HEK293 (cell line): ENCODE data around the gene FTH1.

Experiments used
- CTCF ChIA-PET: fragments of 350-600 bp; formaldehyde crosslinking; extraction: SDS; loops from one replicate; lab custom pipeline; 2021; ENCODE audit warnings: antibody characterized with exemption; lab: Yijun Ruan, JAX
- POLR2A ChIA-PET: fragments of 300-600 bp; formaldehyde crosslinking; extraction: SDS; loops from one replicate; lab custom pipeline; 2020; ENCODE audit warnings: antibody characterized with exemption, inconsistent platforms; lab: Yijun Ruan, JAX
- H3K27ac ChIP-seq: fragments of 200-500 bp; sonication (Bioruptor generic); 2 replicates; pipeline ENCODE4 v1.5.1; 2014; ENCODE audit warnings: low read depth, low read length, control low read depth, inconsistent platforms; ENCODE audit errors: extremely low read depth
- H3K36me3 ChIP-seq, 2 experiments: fragments of 200-500 bp in 1 of 2; sonication (Bioruptor generic) in 1 of 2; 1 replicate in 1 of 2; 2 replicates in 1 of 2; pipeline ENCODE4 v1.5.1; 2014 to 2017; ENCODE audit warnings: inconsistent platforms in 2 of 2, low read length in 2 of 2; ENCODE audit not compliant: control insufficient read depth in 2 of 2, insufficient read depth in 1 of 2
- H3K4me1 ChIP-seq: fragments of 200-500 bp; sonication (Bioruptor generic); 2 replicates; pipeline ENCODE4 v1.5.1; 2014; ENCODE audit warnings: mild to moderate bottlenecking, low read length, inconsistent platforms; ENCODE audit not compliant: control insufficient read depth, insufficient read depth
- H3K4me3 ChIP-seq: 2 replicates; pipeline ENCODE4 v1.5.1; 2011; ENCODE audit warnings: low read depth, mild to moderate bottlenecking, control low read depth, low read length, moderate library complexity
- H3K9me3 ChIP-seq: fragments of 200-500 bp; sonication (Bioruptor generic); 2 replicates; pipeline ENCODE4 v1.5.1; 2014; ENCODE audit warnings: low read depth, low read length, inconsistent platforms; ENCODE audit not compliant: control insufficient read depth, insufficient read depth
- ATF2 ChIP-seq: fragments of 450-650 bp; formaldehyde crosslinking; IDR thresholded peaks from 2 replicates; pipeline ENCODE4 v1.5.1; 2016; ENCODE audit warnings: missing biosample characterization, missing genetic modification characterization, low read depth
- HOXA7 ChIP-seq: sonication (generic); formaldehyde crosslinking; IDR thresholded peaks from 2 replicates; pipeline ENCODE4 v1.8.1; 2022; ENCODE audit warnings: missing genetic modification reagents, borderline replicate concordance
- KLF1 ChIP-seq: fragments of 450-650 bp; formaldehyde crosslinking; IDR thresholded peaks from 2 replicates; pipeline ENCODE4 v1.5.1; 2016; ENCODE audit warnings: missing biosample characterization, missing genetic modification characterization
- KLF17 ChIP-seq: fragments of 450-650 bp; formaldehyde crosslinking; IDR thresholded peaks from 2 replicates; pipeline ENCODE4 v1.5.1; 2016; ENCODE audit warnings: missing biosample characterization, missing genetic modification characterization
- KLF8 ChIP-seq: fragments of 450-650 bp; formaldehyde crosslinking; IDR thresholded peaks from 2 replicates; pipeline ENCODE4 v1.5.1; 2016; ENCODE audit warnings: missing biosample characterization, missing genetic modification characterization
- MYNN ChIP-seq: fragments of 450-650 bp; formaldehyde crosslinking; IDR thresholded peaks from 2 replicates; pipeline ENCODE4 v1.5.1; 2016; ENCODE audit warnings: missing biosample characterization, missing genetic modification characterization, borderline replicate concordance
- PBX3 ChIP-seq: sonication (generic); formaldehyde crosslinking; IDR thresholded peaks from 2 replicates; pipeline ENCODE4 v1.8.1; 2022; ENCODE audit warnings: mild to moderate bottlenecking, moderate library complexity, missing genetic modification reagents
- PRDM10 ChIP-seq: fragments of 450-650 bp; formaldehyde crosslinking; IDR thresholded peaks from 2 replicates; pipeline ENCODE4 v1.5.1; 2016; ENCODE audit warnings: missing biosample characterization, missing genetic modification characterization
- PRDM4 ChIP-seq: fragments of 450-650 bp; formaldehyde crosslinking; IDR thresholded peaks from 2 replicates; pipeline ENCODE4 v1.5.1; 2017; ENCODE audit warnings: missing biosample characterization, missing genetic modification characterization
- SCRT1 ChIP-seq: fragments of 450-650 bp; formaldehyde crosslinking; IDR thresholded peaks from 2 replicates; pipeline ENCODE4 v1.5.1; 2016; ENCODE audit warnings: missing biosample characterization, missing genetic modification characterization, borderline replicate concordance
- SETDB1 ChIP-seq: IDR thresholded peaks from one replicate; pipeline ENCODE4 v1.6.1; 2017; ENCODE audit warnings: mild to moderate bottlenecking, low read length, moderate library complexity, mixed read lengths; ENCODE audit not compliant: insufficient read length
- SP2 ChIP-seq: fragments of 450-650 bp; formaldehyde crosslinking; IDR thresholded peaks from 2 replicates; pipeline ENCODE4 v1.5.1; 2016; ENCODE audit warnings: missing biosample characterization, missing genetic modification characterization
- ZBTB21 ChIP-seq: fragments of 450-650 bp; formaldehyde crosslinking; IDR thresholded peaks from 2 replicates; pipeline ENCODE4 v1.5.1; 2017; ENCODE audit warnings: missing biosample characterization, missing genetic modification characterization
- ZBTB44 ChIP-seq: fragments of 450-650 bp; IDR thresholded peaks from 2 replicates; pipeline ENCODE4 v1.5.1; 2018; ENCODE audit warnings: missing biosample characterization, mild to moderate bottlenecking, missing genetic modification characterization
- ZFHX2 ChIP-seq: fragments of 450-650 bp; formaldehyde crosslinking; conservative IDR thresholded peaks from 2 replicates; pipeline ENCODE4 v1.5.1; 2016; ENCODE audit warnings: missing biosample characterization, missing genetic modification characterization
- ZIC2 ChIP-seq: fragments of 450-650 bp; formaldehyde crosslinking; IDR thresholded peaks from 2 replicates; pipeline ENCODE4 v1.5.1; 2016; ENCODE audit warnings: missing biosample characterization, missing genetic modification characterization
- ZNF112 ChIP-seq: fragments of 450-650 bp; formaldehyde crosslinking; IDR thresholded peaks from 2 replicates; pipeline ENCODE4 v1.5.0; 2017; ENCODE audit warnings: missing biosample characterization, missing genetic modification characterization
- ZNF239 ChIP-seq: fragments of 450-650 bp; formaldehyde crosslinking; IDR thresholded peaks from 2 replicates; pipeline ENCODE4 v1.5.1; 2016; ENCODE audit warnings: missing biosample characterization, missing genetic modification characterization
- ZNF24 ChIP-seq: fragments of 450-650 bp; formaldehyde crosslinking; IDR thresholded peaks from 2 replicates; pipeline ENCODE4 v1.5.1; 2016; ENCODE audit warnings: missing biosample characterization, missing genetic modification characterization
- ZNF366 ChIP-seq: fragments of 450-650 bp; formaldehyde crosslinking; conservative IDR thresholded peaks from 2 replicates; pipeline ENCODE4 v1.5.1; 2016; ENCODE audit warnings: missing biosample characterization, missing genetic modification characterization
- ZNF394 ChIP-seq: fragments of 450-650 bp; formaldehyde crosslinking; IDR thresholded peaks from 2 replicates; pipeline ENCODE4 v1.5.1; 2016; ENCODE audit warnings: missing biosample characterization, missing genetic modification characterization, mild to moderate bottlenecking, moderate library complexity, borderline replicate concordance
- ZNF558 ChIP-seq: fragments of 450-650 bp; formaldehyde crosslinking; IDR thresholded peaks from 2 replicates; pipeline ENCODE4 v1.5.1; 2016; ENCODE audit warnings: missing biosample characterization, missing genetic modification characterization
- ZNF76 ChIP-seq: fragments of 450-650 bp; formaldehyde crosslinking; IDR thresholded peaks from 2 replicates; pipeline ENCODE4; 2016; ENCODE audit warnings: low read depth, missing biosample characterization, missing genetic modification characterization, borderline replicate concordance

FTH1 gene

GRCh38 chr11:61949169-61950034, 18.0 kb downstream of the FTH1 start:
- POLR2A ChIA-PET, result interaction anchor here (0.7 to 2.1 kb wide), 11 partner anchors 12 to 157 kb away, joined by 3 to 22 read pairs (median 7); partner anchors contain the start of genes FEN1, FTH1 and TMEM258
- no peaks in the 10 kb centered on the region for H3K9me3 ChIP-seq
- peak overlapping the region; percentile 54 for H3K27ac ChIP-seq
- peaks cover 3% of the 10 kb centered on the region; the same call in 1 of the 2 replicates for H3K4me1 ChIP-seq
- no peaks in the 10 kb centered on the region for H3K36me3 ChIP-seq
- CTCF ChIA-PET, result interaction anchor here (0.6 to 7.6 kb wide), 18 partner anchors 9 to 427 kb away, joined by 3 to 329 read pairs (median 6); partner anchors contain the start of genes FADS3 and RAB3IL1
- H3K4me3 ChIP-seq, result no peak overlapping the region
- peak; percentile 80 for TF ChIP-seq PRDM10 (tag by site-specific recombination)
- TF ChIP-seq ZIC2 (tag by site-specific recombination), result peak; percentile 79
- peak; percentile 37; the same call in 1 of the 2 replicates for TF ChIP-seq PRDM4 (tag by site-specific recombination)
- TF ChIP-seq ZNF239 (tag by site-specific recombination), result no peak
- 0 out of 2 replicates have a peak, but pooled peaks have one; percentile 30 for TF ChIP-seq ZNF558 (tag by site-specific recombination)
- no peak for TF ChIP-seq KLF8 (tag by site-specific recombination)
- TF ChIP-seq HOXA7 (CRISPR knock-in tag), result no peak
- TF ChIP-seq ZNF76 (tag by site-specific recombination), result peak; percentile 56; the same call in 1 of the 2 replicates
- TF ChIP-seq ZFHX2 (tag by site-specific recombination), result peak; percentile 87
- peak; percentile 66 for TF ChIP-seq SP2
- peak; percentile 93 for TF ChIP-seq ZNF366 (tag by site-specific recombination)
- peak; percentile 81 for TF ChIP-seq ZNF394 (tag by site-specific recombination)
- peak; percentile 43; the same call in 1 of the 2 replicates for TF ChIP-seq SCRT1 (tag by site-specific recombination)
- TF ChIP-seq KLF1 (tag by site-specific recombination), result no peak
- no peak for TF ChIP-seq PBX3 (CRISPR knock-in tag)
- TF ChIP-seq ZNF112 (tag by site-specific recombination), result no peak
- TF ChIP-seq SETDB1, result no peak
- TF ChIP-seq MYNN (tag by site-specific recombination), result no peak
- no peak for TF ChIP-seq KLF17 (tag by site-specific recombination)
- TF ChIP-seq ZNF24 (tag by site-specific recombination), result 0 out of 2 replicates have a peak, but pooled peaks have one; percentile 39
- TF ChIP-seq ATF2 (tag by site-specific recombination), result peak; percentile 99
- peak; percentile 73 for TF ChIP-seq ZBTB21 (tag by site-specific recombination)
- peak; percentile 46; the same call in 1 of the 2 replicates for TF ChIP-seq ZBTB44 (tag by site-specific recombination)
